PFSK-1 (cell line): Measurements from ENCODE around the gene MAP1B.

Experiments
- FOXP2 ChIP-seq: optimal IDR thresholded peaks from 2 replicates; pipeline ENCODE3; 2011; ENCODE audit warnings: borderline replicate concordance, control low read depth, inconsistent platforms; ENCODE audit not compliant: insufficient read depth; ENCODE audit errors: extremely low read length, extremely low read depth
- POLR2AphosphoS5 ChIP-seq: IDR thresholded peaks from 2 replicates; pipeline ENCODE4 v1.6.1; 2012; ENCODE audit warnings: low read depth, mild to moderate bottlenecking, control low read depth, low read length, moderate library complexity
- SIN3A ChIP-seq: IDR thresholded peaks from 2 replicates; pipeline ENCODE4 v1.6.1; 2012; ENCODE audit warnings: mild to moderate bottlenecking, low read length, moderate library complexity, borderline replicate concordance; ENCODE audit not compliant: insufficient read depth
- TAF1 ChIP-seq: IDR thresholded peaks from 2 replicates; pipeline ENCODE4 v1.6.1; 2012; ENCODE audit warnings: low read length, control low read depth, borderline replicate concordance; ENCODE audit not compliant: insufficient read depth
- TF ChIP-seq, protein P1 (sequence below), 2 experiments: IDR thresholded peaks; 2 replicates each; pipeline versions ENCODE4 v1.6.1 to v1.8.0; 2011 to 2012; ENCODE audit warnings: low read depth in 2 of 2, low read length in 2 of 2, control low read depth in 1 of 2, inconsistent platforms in 1 of 2, mild to moderate bottlenecking in 1 of 2, moderate library complexity in 1 of 2; ENCODE audit not compliant: insufficient read depth in 1 of 2

Gene MAP1B

DNA sequence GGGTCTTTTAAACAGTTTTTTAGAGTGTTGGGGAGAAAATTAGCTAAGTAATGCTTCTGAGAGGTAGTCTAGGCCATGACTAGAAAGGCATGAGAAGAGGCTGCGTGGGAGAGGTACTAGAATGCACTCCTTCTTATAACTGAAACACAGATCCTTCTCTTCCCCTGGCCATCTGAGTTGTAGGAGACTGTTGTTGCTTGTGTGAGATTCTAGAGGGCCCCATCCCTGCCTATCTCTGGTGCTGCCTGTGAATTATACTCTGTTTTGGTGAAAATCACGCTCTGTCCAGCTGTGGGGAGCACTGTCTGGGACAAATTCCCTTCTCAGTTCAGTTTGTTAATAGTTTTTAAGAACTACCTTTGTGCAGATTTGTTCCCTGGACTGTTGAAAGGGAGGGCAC is 37.5 kb downstream of the MAP1B start:
- no peak for TF ChIP-seq FOXP2
- TF ChIP-seq TAF1: no peak
- no peak for TF ChIP-seq POLR2AphosphoS5
- TF ChIP-seq, protein P1, sequence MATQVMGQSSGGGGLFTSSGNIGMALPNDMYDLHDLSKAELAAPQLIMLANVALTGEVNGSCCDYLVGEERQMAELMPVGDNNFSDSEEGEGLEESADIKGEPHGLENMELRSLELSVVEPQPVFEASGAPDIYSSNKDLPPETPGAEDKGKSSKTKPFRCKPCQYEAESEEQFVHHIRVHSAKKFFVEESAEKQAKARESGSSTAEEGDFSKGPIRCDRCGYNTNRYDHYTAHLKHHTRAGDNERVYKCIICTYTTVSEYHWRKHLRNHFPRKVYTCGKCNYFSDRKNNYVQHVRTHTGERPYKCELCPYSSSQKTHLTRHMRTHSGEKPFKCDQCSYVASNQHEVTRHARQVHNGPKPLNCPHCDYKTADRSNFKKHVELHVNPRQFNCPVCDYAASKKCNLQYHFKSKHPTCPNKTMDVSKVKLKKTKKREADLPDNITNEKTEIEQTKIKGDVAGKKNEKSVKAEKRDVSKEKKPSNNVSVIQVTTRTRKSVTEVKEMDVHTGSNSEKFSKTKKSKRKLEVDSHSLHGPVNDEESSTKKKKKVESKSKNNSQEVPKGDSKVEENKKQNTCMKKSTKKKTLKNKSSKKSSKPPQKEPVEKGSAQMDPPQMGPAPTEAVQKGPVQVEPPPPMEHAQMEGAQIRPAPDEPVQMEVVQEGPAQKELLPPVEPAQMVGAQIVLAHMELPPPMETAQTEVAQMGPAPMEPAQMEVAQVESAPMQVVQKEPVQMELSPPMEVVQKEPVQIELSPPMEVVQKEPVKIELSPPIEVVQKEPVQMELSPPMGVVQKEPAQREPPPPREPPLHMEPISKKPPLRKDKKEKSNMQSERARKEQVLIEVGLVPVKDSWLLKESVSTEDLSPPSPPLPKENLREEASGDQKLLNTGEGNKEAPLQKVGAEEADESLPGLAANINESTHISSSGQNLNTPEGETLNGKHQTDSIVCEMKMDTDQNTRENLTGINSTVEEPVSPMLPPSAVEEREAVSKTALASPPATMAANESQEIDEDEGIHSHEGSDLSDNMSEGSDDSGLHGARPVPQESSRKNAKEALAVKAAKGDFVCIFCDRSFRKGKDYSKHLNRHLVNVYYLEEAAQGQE (IDR thresholded peaks at IDR 0.05; ENCODE audit: insufficient read depth in 1 of 2, low read depth in 2 of 2, low read length in 2 of 2): no peak
- TF ChIP-seq SIN3A: no peak

DNA sequence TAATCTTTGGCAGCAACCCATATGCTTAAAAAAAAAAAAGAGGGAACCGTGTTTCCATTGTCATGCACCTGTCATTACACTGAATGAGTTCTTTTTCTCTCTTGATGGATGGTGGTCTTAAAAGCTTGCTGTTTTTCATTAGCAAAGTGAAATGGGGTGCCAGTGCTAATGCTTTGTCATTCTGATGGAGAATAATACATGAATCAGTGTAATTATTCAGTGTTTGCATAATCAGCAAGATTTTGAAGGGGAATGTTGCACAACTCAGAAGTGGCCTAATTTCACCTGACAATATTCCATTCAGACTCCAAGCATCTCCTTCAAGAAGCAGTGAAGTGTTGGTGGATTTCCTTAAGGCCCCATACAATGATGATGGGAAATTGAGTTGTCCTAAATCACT is 38.1 kb downstream of the MAP1B start:
- no peak for TF ChIP-seq SIN3A
- no peak for TF ChIP-seq TAF1
- TF ChIP-seq, protein P1 (IDR thresholded peaks at IDR 0.05; ENCODE audit: insufficient read depth in 1 of 2, low read depth in 2 of 2, low read length in 2 of 2): no peak
- TF ChIP-seq POLR2AphosphoS5: no peak
- no peak for TF ChIP-seq FOXP2

DNA sequence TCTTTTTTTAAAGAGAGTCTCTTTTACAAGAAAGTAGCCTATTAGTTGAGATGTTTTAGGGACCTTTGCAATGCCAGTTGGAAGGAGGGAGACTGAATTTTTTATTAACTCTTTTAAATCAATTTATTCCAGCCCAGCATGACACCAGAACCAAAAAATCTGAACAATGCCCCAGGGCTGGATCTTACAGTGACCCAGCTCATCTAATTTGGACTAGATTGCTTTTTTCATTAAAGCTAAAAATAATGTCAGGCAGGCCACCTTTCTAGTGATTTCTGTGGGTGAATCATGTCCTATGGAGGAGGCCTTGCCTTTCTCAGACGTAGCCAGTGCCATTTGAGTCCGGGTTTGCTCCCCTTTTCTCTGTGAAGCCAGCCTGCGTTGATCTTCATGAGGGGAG is 38.8 kb downstream of the MAP1B start:
- TF ChIP-seq, protein P1 (IDR thresholded peaks at IDR 0.05; ENCODE audit: insufficient read depth in 1 of 2, low read depth in 2 of 2, low read length in 2 of 2): no peak
- TF ChIP-seq SIN3A (no peak), FOXP2 (no peak), TAF1 (no peak), POLR2AphosphoS5 (no peak)

DNA sequence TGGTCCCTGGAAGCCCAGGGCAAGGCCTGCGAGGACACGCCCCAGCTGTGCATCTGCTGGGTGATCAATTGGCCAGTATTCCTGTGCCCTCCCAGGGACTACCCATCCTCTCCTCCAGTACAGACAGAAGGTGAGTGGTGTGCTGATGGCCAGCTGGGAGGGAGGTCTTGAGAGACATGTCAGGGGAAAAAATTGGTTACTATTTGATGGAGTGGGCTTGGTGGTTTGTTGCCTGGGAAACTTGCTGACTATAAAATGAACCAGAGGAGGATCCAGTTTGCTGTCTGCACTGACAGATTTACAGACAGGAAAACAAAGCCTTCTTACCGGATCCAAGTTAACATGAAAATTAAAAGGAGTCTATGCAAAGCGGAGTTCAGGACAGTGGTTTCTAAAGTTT is 40.3 kb downstream of the MAP1B start:
- TF ChIP-seq, protein P1 (IDR thresholded peaks at IDR 0.05; ENCODE audit: insufficient read depth in 1 of 2, low read depth in 2 of 2, low read length in 2 of 2): no peak
- TF ChIP-seq SIN3A (no peak), POLR2AphosphoS5 (no peak), FOXP2 (no peak), TAF1 (no peak)

DNA sequence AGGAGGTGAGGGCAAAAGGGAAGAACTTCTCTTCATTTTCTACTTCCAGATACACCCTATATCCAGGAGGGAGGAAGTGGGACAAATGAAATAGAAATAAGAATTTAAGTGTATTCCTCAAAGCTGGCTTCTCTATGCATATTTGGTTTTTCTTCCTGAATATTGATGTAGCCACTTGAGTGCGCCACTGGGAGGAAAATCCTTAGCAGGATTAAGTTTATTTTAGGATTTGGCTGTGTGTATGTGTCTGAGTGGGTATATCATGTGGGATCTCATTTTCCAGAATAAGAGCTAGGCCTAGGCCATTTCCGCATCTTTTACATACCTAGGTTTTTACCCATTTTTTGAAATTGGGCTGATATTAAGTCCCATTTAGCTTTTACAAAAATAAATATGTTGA is 42.5 kb downstream of the MAP1B start:
- TF ChIP-seq FOXP2: no peak
- TF ChIP-seq POLR2AphosphoS5: no peak
- no peak for TF ChIP-seq SIN3A
- TF ChIP-seq, protein P1 (IDR thresholded peaks at IDR 0.05; ENCODE audit: insufficient read depth in 1 of 2, low read depth in 2 of 2, low read length in 2 of 2): no peak
- no peak for TF ChIP-seq TAF1
